DMS153 (cell line): ENCODE results near the gene GPATCH2.
A peak's percentile ranks its signal among the peaks of the same experiment; 100 is the strongest.
"Not testable (repeated sequence)": the region's sequence is repeated elsewhere in the genome, so short reads cannot be mapped to it uniquely, and the experiment has no call there.

Experiments
- DNase-seq: peaks from one replicate; lab custom pipeline; 2025; lab: John Stamatoyannopoulos, UW

GPATCH2 gene

GRCh38 chr1:217525773-217526490 lies 105.0 kb downstream of the GPATCH2 start:
- DNase-seq: no peak

GRCh38 chr1:217524787-217525520 lies 105.9 kb downstream of the GPATCH2 start:
- DNase-seq: no peak

GRCh38 chr1:217523921-217524320 lies 107.0 kb downstream of the GPATCH2 start:
- DNase-seq: not testable (repeated sequence)

- no peak for DNase-seq
Observed at GRCh38 chr1:217522277-217522676, 108.6 kb downstream of the GPATCH2 start.

- DNase-seq: no peak
Observed at GRCh38 chr1:217521317-217521716, 109.6 kb downstream of the GPATCH2 start.

- no peak for DNase-seq
Observed at GRCh38 chr1:217506878-217507277, 124.0 kb downstream of the GPATCH2 start.

- no peak for DNase-seq
Observed at GRCh38 chr1:217498209-217498608, 132.7 kb downstream of the GPATCH2 start.

- DNase-seq: no peak
Observed at GRCh38 chr1:217495249-217495648, 135.6 kb downstream of the GPATCH2 start.

GRCh38 chr1:217494767-217495166 lies 136.1 kb downstream of the GPATCH2 start:
- no peak for DNase-seq

- peak; percentile 91 for DNase-seq
Observed at GRCh38 chr1:217493290-217493689, 137.6 kb downstream of the GPATCH2 start.

- DNase-seq: no peak
Observed at GRCh38 chr1:217484871-217485270, 146.0 kb downstream of the GPATCH2 start.

GRCh38 chr1:217482356-217483102 lies 148.4 kb downstream of the GPATCH2 start:
- no peak for DNase-seq

GRCh38 chr1:217478450-217478849 lies 152.4 kb downstream of the GPATCH2 start:
- DNase-seq: no peak

- no peak for DNase-seq
Observed at GRCh38 chr1:217472915-217473314, 158.0 kb downstream of the GPATCH2 start.

- no peak for DNase-seq
Observed at GRCh38 chr1:217471403-217471802, 159.5 kb downstream of the GPATCH2 start.

- DNase-seq: no peak
Observed at GRCh38 chr1:217469983-217470382, 160.9 kb downstream of the GPATCH2 start.

GRCh38 chr1:217465102-217465501 lies 165.8 kb downstream of the GPATCH2 start:
- DNase-seq: no peak

GRCh38 chr1:217462666-217463065 lies 168.2 kb downstream of the GPATCH2 start:
- no peak for DNase-seq

- DNase-seq: no peak
Observed at GRCh38 chr1:217462159-217462558, 168.7 kb downstream of the GPATCH2 start.

GRCh38 chr1:217457016-217457415 lies 173.9 kb downstream of the GPATCH2 start:
- DNase-seq: no peak

GRCh38 chr1:217456261-217456660 lies 174.6 kb downstream of the GPATCH2 start:
- DNase-seq: no peak

GRCh38 chr1:217453816-217454215 lies 177.1 kb downstream of the GPATCH2 start:
- DNase-seq: no peak

GRCh38 chr1:217449370-217449769 lies 181.5 kb downstream of the GPATCH2 start:
- no peak for DNase-seq
